SK-N-SH (cell line): Measurements from ENCODE around the gene ASPSCR1. TPM values are rescaled to one million over a fixed set of nuclear protein-coding genes. Genes with fewer than 3 reads are reported as not detected.
"Not testable (repeated sequence)": the region's sequence is repeated elsewhere in the genome, so short reads cannot be mapped to it uniquely, and the experiment has no call there.

ENCODE experiments used
- CTCF ChIA-PET: fragments of 300-600, 350-600 bp; formaldehyde crosslinking; extraction: SDS; loops from one replicate; lab custom pipeline; 2021; lab: Yijun Ruan, JAX
- POLR2A ChIA-PET: fragments of 350-600 bp; sonication (Branson Sonifier 250); formaldehyde crosslinking; extraction: SDS; loops from one replicate; lab custom pipeline; 2020; ENCODE audit warnings: antibody characterized with exemption, inconsistent platforms; lab: Yijun Ruan, JAX
- DNase-seq: peaks from one replicate; pipeline ENCODE4 v3.0.0; 2012
- H2AFZ ChIP-seq: fragments of 200-600 bp; sonication (generic); 2 replicates; pipeline ENCODE4 v1.8.1; 2016; ENCODE audit warnings: antibody characterized with exemption, mild to moderate bottlenecking, low read depth
- H3F3A ChIP-seq: fragments of 200-600 bp; sonication (generic); replicated peaks from 2 replicates; pipeline ENCODE3; 2016; ENCODE audit warnings: antibody characterized with exemption, mild to moderate bottlenecking; ENCODE audit not compliant: insufficient read depth
- H3K27ac ChIP-seq, 2 experiments: fragments of 200-500 bp in 1 of 2; fragments of 200-600 bp in 1 of 2; sonication (Bioruptor generic) in 1 of 2; sonication (generic), shearing (Covaris generic) in 1 of 2; 2 replicates each; pipeline versions ENCODE4 v1.5.1 to v1.6.1; 2014 to 2016; ENCODE audit warnings: low read depth in 2 of 2, inconsistent platforms in 1 of 2, low read length in 1 of 2, mild to moderate bottlenecking in 1 of 2, mixed read lengths in 1 of 2
- H3K27me3 ChIP-seq: fragments of 200-600 bp; sonication (generic), shearing (Covaris generic); 2 replicates; pipeline ENCODE4 v1.6.1; 2016; ENCODE audit warnings: mixed run types; ENCODE audit not compliant: insufficient read depth
- H3K36me3 ChIP-seq, 2 experiments: fragments of 200-500 bp in 1 of 2; fragments of 200-600 bp in 1 of 2; sonication (Bioruptor generic) in 1 of 2; sonication (generic) in 1 of 2; replicated peaks in 1 of 2; 2 replicates each; pipeline versions ENCODE3 to v1.5.1; 2014 to 2016; ENCODE audit warnings: low read length in 1 of 2, mild to moderate bottlenecking in 1 of 2; ENCODE audit not compliant: insufficient read depth in 2 of 2, control insufficient read depth in 1 of 2
- H3K4me1 ChIP-seq, 2 experiments: fragments of 200-500 bp in 1 of 2; fragments of 200-600 bp in 1 of 2; sonication (Bioruptor generic) in 1 of 2; sonication (generic), shearing (Covaris generic) in 1 of 2; 2 replicates each; pipeline versions ENCODE4 v1.5.1 to v1.6.1; 2014 to 2016; ENCODE audit warnings: low read depth in 1 of 2, low read length in 1 of 2, mixed run types in 1 of 2; ENCODE audit not compliant: insufficient read depth in 2 of 2, control insufficient read depth in 1 of 2
- H3K4me2 ChIP-seq: fragments of 200-600 bp; sonication (generic), shearing (Covaris generic); 2 replicates; pipeline ENCODE4 v1.6.1; 2017; ENCODE audit warnings: mixed run types
- H3K4me3 ChIP-seq, 2 experiments: fragments of 200-500 bp in 1 of 2; fragments of 200-600 bp in 1 of 2; sonication (Bioruptor generic) in 1 of 2; sonication (generic), shearing (Covaris generic) in 1 of 2; 2 replicates each; pipeline versions ENCODE4 v1.5.1 to v1.8.1; 2014 to 2016; ENCODE audit warnings: low read depth in 2 of 2, inconsistent platforms in 1 of 2, low read length in 1 of 2, mild to moderate bottlenecking in 1 of 2, mixed read lengths in 1 of 2, moderate library complexity in 1 of 2
- H3K79me2 ChIP-seq: fragments of 200-600 bp; sonication (generic); 2 replicates; pipeline ENCODE4 v1.8.1; 2017; ENCODE audit warnings: mild to moderate bottlenecking; ENCODE audit not compliant: insufficient read depth
- H3K9ac ChIP-seq: fragments of 200-600 bp; sonication (generic); 2 replicates; pipeline ENCODE4 v1.6.1; 2017; ENCODE audit warnings: mixed run types
- H3K9me2 ChIP-seq: fragments of 200-600 bp; sonication (generic); 2 replicates; pipeline ENCODE4 v1.6.1; 2017; ENCODE audit warnings: mixed run types
- H3K9me3 ChIP-seq: fragments of 200-600 bp; sonication (generic); 2 replicates; pipeline ENCODE4 v1.6.1; 2017; ENCODE audit warnings: mixed run types, mild to moderate bottlenecking, moderate library complexity
- H4K20me1 ChIP-seq: fragments of 200-600 bp; sonication (generic); 2 replicates; pipeline ENCODE4 v1.6.1; 2017; ENCODE audit warnings: mild to moderate bottlenecking, mixed run types; ENCODE audit not compliant: insufficient read depth
- EZH2phosphoT487 ChIP-seq: fragments of 200-600 bp; sonication (generic); IDR thresholded peaks from 2 replicates; pipeline ENCODE4 v1.6.1; 2017; ENCODE audit warnings: low read depth, mixed run types, mild to moderate bottlenecking, antibody characterized with exemption, moderate library complexity, borderline replicate concordance
- FOXM1 ChIP-seq: IDR thresholded peaks from 2 replicates; pipeline ENCODE4 v1.4.0; 2012; ENCODE audit warnings: low read depth, mild to moderate bottlenecking
- GABPA ChIP-seq: IDR thresholded peaks from 2 replicates; pipeline ENCODE4 v1.4.0; 2012; ENCODE audit warnings: low read depth, mild to moderate bottlenecking
- GATA2 ChIP-seq: sonication (generic); formaldehyde crosslinking; IDR thresholded peaks from 2 replicates; pipeline ENCODE4 v1.5.0; 2020; ENCODE audit warnings: mild to moderate bottlenecking, missing genetic modification reagents
- JUND ChIP-seq: IDR thresholded peaks from 2 replicates; pipeline ENCODE4 v1.4.0; 2012
- RCOR1 ChIP-seq: fragments of 150-350 bp; IDR thresholded peaks from 2 replicates; pipeline ENCODE4 v1.6.1; 2017; ENCODE audit warnings: antibody characterized with exemption, low read length
- RFX5 ChIP-seq: IDR thresholded peaks from 2 replicates; pipeline ENCODE4 v1.6.1; 2012; ENCODE audit warnings: mild to moderate bottlenecking, improper control_type of control experiment, low read length
- SMC3 ChIP-seq: IDR thresholded peaks from 2 replicates; pipeline ENCODE4 v1.6.1; 2012; ENCODE audit warnings: low read depth, low read length, improper control_type of control experiment
- TAF1 ChIP-seq: IDR thresholded peaks from 2 replicates; pipeline ENCODE4 v1.6.1; 2012; ENCODE audit warnings: low read depth, mild to moderate bottlenecking, low read length, moderate library complexity, borderline replicate concordance
- WGBS: methylation state at CpG from one replicate; pipeline ENCODE4 v1.1.6; 2017; ENCODE audit warnings: low lambda C conversion rate; 5-methylcytosine and 5-hydroxymethylcytosine counted together
- polyA plus RNA-seq, 3 experiments: library from polyadenylated mRNA; depleted of rRNA; stranded (reverse); fragments of >200 nt; gene quantifications; 2 replicates each; pipeline ENCODE4 v1.2.3, GENCODE V29; 2012
- TF ChIP-seq, protein P1 (sequence below): fragments of 200-600 bp; sonication (generic); IDR thresholded peaks from 2 replicates; pipeline ENCODE4 v1.6.1; 2017; ENCODE audit warnings: antibody characterized with exemption, mild to moderate bottlenecking, moderate library complexity
- TF ChIP-seq, protein P2 (sequence below): IDR thresholded peaks from 2 replicates; pipeline ENCODE4 v1.4.0; 2012; ENCODE audit warnings: low read depth
- TF ChIP-seq, protein P3 (sequence below): IDR thresholded peaks from 2 replicates; pipeline ENCODE4 v1.6.1; 2012; ENCODE audit warnings: mild to moderate bottlenecking, low read depth, low read length, moderate library complexity

The ASPSCR1 gene
- polyA plus RNA-seq, 1 of the 3 experiments (the other 2 are of a cell fraction): 36.2 TPM

DNA sequence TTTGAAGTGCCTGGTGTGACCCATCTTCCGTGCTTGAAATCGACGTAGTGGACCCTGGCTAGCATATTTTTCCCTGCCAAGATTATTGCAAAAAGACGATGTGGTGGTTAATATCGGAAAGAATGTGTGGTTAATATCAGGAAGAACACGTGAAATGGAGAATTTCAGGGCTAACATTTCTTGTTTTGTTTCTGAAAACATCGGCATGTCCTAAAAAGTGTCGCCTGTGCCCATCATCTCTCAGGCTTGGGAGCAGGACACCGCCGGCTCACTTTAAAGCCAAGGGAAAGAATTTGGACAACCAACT lies 60.4 kb downstream of the ASPSCR1 start:
- peak overlapping the region; percentile 56 to 74; a peak in 3 of 4 replicates for H3K27ac ChIP-seq
- no peaks in the 10 kb centered on the region for H3K9me3 ChIP-seq
- peak overlapping the region; percentile 67; the same call in 1 of the 2 replicates for H2AFZ ChIP-seq

GRCh38 chr17:82038796-82039409 lies 61.5 kb downstream of the ASPSCR1 start:
- H3K36me3 ChIP-seq, H3K4me2 ChIP-seq, H2AFZ ChIP-seq, H3K9me2 ChIP-seq, H3K9ac ChIP-seq, POLR2A ChIA-PET, H3K27me3 ChIP-seq, H3K27ac ChIP-seq, H3K4me3 ChIP-seq, H4K20me1 ChIP-seq, DNase-seq, H3K79me2 ChIP-seq, H3K9me3 ChIP-seq: not testable (repeated sequence)
- H3K4me1 ChIP-seq: peaks cover 7 to 19% of the 10 kb centered on the region in 2 experiments
- WGBS: 91% methylated on average over 16 of the region's 16 CpGs
- CTCF ChIA-PET: interaction anchor here (1.2 to 35.7 kb wide), 5 partner anchors 9 to 165 kb away, joined by 3 to 1216 read pairs (median 27); partner anchors contain the start of genes CENPX, LRRC45, NOTUM and RAC3
- H3F3A ChIP-seq: peaks cover 14% of the 10 kb centered on the region

More for the DNA sequence above, 60.4 kb downstream of the ASPSCR1 start:
- peaks cover 7 to 21% of the 10 kb centered on the region in 2 experiments for H3K4me1 ChIP-seq
- H3K27me3 ChIP-seq: no peaks in the 10 kb centered on the region
- peaks cover 3 to 8% of the 10 kb centered on the region in 2 experiments for H3K36me3 ChIP-seq
- no peaks in the 10 kb centered on the region for H4K20me1 ChIP-seq
- CTCF ChIA-PET: interaction anchor here (0.6 to 35.7 kb wide), 36 partner anchors 8 to 226 kb away, joined by 3 to 1216 read pairs (median 4); partner anchors contain the start of genes CENPX, DUS1L, GPS1 and LRRC45
- peak overlapping the region; percentile 72 to 87 for H3K4me3 ChIP-seq
- 12% methylated on average over 10 of the region's 10 CpGs for WGBS
- POLR2A ChIA-PET: interaction anchor here (0.5 to 1.4 kb wide), 13 partner anchors 9 to 155 kb away, joined by 3 to 13 read pairs (median 5); partner anchors contain the start of genes CENPX, DUS1L, FASN and LRRC45
- no peak for DNase-seq
- TF ChIP-seq GATA2 (CRISPR knock-in tag) (no peak), TAF1 (0 out of 2 replicates have a peak, but pooled peaks have one; percentile 4), FOXM1 (no peak), RCOR1 (peak; percentile 26; the same call in 1 of the 2 replicates), EZH2phosphoT487 (no peak)
- TF ChIP-seq, protein P1, sequence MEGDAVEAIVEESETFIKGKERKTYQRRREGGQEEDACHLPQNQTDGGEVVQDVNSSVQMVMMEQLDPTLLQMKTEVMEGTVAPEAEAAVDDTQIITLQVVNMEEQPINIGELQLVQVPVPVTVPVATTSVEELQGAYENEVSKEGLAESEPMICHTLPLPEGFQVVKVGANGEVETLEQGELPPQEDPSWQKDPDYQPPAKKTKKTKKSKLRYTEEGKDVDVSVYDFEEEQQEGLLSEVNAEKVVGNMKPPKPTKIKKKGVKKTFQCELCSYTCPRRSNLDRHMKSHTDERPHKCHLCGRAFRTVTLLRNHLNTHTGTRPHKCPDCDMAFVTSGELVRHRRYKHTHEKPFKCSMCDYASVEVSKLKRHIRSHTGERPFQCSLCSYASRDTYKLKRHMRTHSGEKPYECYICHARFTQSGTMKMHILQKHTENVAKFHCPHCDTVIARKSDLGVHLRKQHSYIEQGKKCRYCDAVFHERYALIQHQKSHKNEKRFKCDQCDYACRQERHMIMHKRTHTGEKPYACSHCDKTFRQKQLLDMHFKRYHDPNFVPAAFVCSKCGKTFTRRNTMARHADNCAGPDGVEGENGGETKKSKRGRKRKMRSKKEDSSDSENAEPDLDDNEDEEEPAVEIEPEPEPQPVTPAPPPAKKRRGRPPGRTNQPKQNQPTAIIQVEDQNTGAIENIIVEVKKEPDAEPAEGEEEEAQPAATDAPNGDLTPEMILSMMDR: no peak
- H3K9ac ChIP-seq: no peak overlapping the region
- H3K9me2 ChIP-seq: no peaks in the 10 kb centered on the region
- H3K4me2 ChIP-seq: peak overlapping the region; percentile 99
- peaks cover 14% of the 10 kb centered on the region for H3F3A ChIP-seq
- H3K79me2 ChIP-seq: no peaks in the 10 kb centered on the region

- no peaks in the 10 kb centered on the region for H3K9me2 ChIP-seq
- H3K4me1 ChIP-seq: peaks cover 7 to 19% of the 10 kb centered on the region in 2 experiments
- H3K27ac ChIP-seq: no peak overlapping the region
- H3K79me2 ChIP-seq: no peaks in the 10 kb centered on the region
- H4K20me1 ChIP-seq: no peaks in the 10 kb centered on the region
- H3F3A ChIP-seq: peaks cover 13% of the 10 kb centered on the region
- no peak overlapping the region for H2AFZ ChIP-seq
- CTCF ChIA-PET: interaction anchor here (0.7 to 35.7 kb wide), 6 partner anchors 10 to 170 kb away, joined by 3 to 1216 read pairs (median 4); partner anchors contain the start of genes NOTUM and RAC3
- no peak for TF ChIP-seq GABPA
- no peak for TF ChIP-seq RFX5
- TF ChIP-seq, protein P2, sequence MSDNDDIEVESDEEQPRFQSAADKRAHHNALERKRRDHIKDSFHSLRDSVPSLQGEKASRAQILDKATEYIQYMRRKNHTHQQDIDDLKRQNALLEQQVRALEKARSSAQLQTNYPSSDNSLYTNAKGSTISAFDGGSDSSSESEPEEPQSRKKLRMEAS: no peak
- TF ChIP-seq GATA2 (CRISPR knock-in tag): no peak
- TF ChIP-seq, protein P3, sequence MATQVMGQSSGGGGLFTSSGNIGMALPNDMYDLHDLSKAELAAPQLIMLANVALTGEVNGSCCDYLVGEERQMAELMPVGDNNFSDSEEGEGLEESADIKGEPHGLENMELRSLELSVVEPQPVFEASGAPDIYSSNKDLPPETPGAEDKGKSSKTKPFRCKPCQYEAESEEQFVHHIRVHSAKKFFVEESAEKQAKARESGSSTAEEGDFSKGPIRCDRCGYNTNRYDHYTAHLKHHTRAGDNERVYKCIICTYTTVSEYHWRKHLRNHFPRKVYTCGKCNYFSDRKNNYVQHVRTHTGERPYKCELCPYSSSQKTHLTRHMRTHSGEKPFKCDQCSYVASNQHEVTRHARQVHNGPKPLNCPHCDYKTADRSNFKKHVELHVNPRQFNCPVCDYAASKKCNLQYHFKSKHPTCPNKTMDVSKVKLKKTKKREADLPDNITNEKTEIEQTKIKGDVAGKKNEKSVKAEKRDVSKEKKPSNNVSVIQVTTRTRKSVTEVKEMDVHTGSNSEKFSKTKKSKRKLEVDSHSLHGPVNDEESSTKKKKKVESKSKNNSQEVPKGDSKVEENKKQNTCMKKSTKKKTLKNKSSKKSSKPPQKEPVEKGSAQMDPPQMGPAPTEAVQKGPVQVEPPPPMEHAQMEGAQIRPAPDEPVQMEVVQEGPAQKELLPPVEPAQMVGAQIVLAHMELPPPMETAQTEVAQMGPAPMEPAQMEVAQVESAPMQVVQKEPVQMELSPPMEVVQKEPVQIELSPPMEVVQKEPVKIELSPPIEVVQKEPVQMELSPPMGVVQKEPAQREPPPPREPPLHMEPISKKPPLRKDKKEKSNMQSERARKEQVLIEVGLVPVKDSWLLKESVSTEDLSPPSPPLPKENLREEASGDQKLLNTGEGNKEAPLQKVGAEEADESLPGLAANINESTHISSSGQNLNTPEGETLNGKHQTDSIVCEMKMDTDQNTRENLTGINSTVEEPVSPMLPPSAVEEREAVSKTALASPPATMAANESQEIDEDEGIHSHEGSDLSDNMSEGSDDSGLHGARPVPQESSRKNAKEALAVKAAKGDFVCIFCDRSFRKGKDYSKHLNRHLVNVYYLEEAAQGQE: no peak
- no peak for TF ChIP-seq JUND
- TF ChIP-seq SMC3: no peak
- TF ChIP-seq, all 33 proteins: peak for 0
- peaks cover 0 to 5% of the 10 kb centered on the region in 2 experiments for H3K36me3 ChIP-seq
- no peak for DNase-seq
- 90% methylated on average over 2 of the region's 8 CpGs for WGBS
- no peaks in the 10 kb centered on the region for H3K9me3 ChIP-seq
- H3K27me3 ChIP-seq: no peaks in the 10 kb centered on the region
- POLR2A ChIA-PET: no interaction called here
- no peak overlapping the region for H3K4me3 ChIP-seq
- H3K9ac ChIP-seq: no peak overlapping the region
- H3K4me2 ChIP-seq: no peak overlapping the region
These were observed 62.4 kb downstream of the ASPSCR1 start for GRCh38 chr17:82039695-82040299.
